Muscle of arm (tissue), 12 donors: ENCODE data around the gene RHBDL2. TPM values are rescaled to one million over a fixed set of nuclear protein-coding genes. Genes with fewer than 3 reads are reported as not detected.
"Not testable (repeated sequence)": the region's sequence is repeated elsewhere in the genome, so short reads cannot be mapped to it uniquely, and the experiment has no call there.

ENCODE experiments used
- DNase-seq: peaks from one replicate; pipeline ENCODE4 v3.0.0-alpha.2; 2013
- polyA plus RNA-seq, 12 donors: library from polyadenylated mRNA; unstranded; fragments of 120-200 nt; gene quantifications; one replicate each; pipeline ENCODE4 v1.2.1, GENCODE V29; 2013; ENCODE audit not compliant: insufficient read length in 12 of 12

The RHBDL2 gene
- polyA plus RNA-seq, 12 donors, result 0.48 to 3.8 (median 0.66) TPM; not detected in 2

DNA sequence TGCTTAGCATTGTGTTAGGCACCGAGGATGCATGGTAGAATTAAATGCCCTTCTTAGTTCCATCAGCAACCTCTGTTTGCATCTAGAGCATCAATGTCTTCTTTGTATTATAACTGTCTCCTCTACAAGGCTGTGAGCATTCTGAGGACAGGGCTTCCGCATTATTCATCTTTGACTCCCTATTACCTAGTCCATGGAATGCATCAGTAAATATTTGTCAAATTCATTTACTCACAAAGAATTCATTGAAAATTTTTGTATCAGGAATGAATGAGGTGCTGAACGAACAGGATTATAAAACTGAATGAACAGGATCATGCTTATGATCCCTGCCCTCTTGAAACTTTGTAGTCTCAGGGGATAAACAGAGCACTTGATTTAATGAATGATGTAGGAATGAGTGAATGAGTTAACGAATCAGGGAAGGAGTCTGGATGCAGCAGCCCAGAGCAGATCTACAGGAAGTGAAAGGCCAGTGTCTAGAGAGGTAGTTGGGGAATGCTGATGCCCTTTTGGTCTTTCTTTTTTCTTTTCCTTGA is 2.8 kb downstream of the RHBDL2 start:
- DNase-seq, result no peak

GRCh38 chr1:38932571-38932970 is 9.1 kb downstream of the RHBDL2 start:
- DNase-seq, result no peak

DNA sequence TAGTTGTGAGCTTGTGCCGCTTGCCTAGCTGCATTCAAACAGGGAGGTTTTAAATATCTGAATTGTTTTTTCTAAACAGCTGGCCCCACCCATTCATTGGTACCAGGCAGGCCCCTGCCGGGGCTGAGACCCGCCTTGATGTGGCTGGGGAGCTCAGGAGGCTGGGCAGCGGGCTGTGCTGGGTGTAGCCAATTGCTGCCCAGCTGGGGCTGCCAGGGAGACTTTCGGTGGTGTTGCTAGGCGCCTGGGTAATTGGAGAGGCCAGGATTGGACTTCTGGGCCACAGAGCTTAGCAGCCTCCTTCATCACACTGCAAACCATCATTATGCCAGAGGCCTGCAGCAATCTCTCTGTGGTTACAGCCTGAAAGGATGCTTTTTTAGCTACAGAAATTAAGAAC is 12.2 kb downstream of the RHBDL2 start:
- no peak for DNase-seq

DNA sequence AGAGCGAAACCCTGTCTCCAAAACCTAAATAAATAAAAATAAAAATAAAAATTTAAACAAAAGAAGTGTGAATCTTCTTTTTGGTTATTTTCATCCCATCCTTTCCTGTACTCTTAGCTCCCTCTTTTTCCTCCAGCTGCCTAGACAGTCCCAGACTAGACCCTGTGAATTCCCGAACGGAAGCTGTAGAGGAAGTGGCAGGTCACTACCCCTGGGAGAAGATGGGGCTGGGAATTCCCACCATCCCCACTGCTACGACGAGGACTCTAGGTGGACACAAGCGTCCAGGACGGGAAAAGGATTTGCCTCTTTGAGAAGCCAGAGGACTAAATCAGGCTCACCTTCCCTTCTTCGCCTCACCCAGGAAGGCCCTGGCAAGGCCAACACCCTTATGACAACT is 12.6 kb downstream of the RHBDL2 start:
- no peak for DNase-seq

- DNase-seq, result no peak
Observed at GRCh38 chr1:38926091-38926490, 15.5 kb downstream of the RHBDL2 start.

DNA sequence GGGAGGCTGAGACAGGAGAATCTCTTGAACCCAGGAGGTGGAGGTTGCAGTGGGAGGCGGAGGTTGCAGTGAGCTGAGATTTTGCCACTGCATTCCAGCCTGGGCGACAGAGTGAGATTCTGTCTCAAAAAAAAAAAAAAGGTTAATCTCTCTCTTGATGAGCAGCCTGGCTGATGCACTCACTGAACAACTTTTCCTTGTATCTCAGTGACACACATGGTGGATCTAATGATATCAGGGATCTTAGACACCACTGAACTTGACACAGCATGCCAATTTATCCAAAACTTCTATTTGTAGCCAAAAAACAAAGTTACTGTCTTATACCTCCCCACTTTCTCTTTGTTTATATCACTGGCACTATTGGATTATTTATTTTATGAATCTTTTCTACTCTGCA is 16.2 kb downstream of the RHBDL2 start:
- no peak for DNase-seq

- DNase-seq, result no peak
Observed at GRCh38 chr1:38923607-38924006, 18.0 kb downstream of the RHBDL2 start.

DNA sequence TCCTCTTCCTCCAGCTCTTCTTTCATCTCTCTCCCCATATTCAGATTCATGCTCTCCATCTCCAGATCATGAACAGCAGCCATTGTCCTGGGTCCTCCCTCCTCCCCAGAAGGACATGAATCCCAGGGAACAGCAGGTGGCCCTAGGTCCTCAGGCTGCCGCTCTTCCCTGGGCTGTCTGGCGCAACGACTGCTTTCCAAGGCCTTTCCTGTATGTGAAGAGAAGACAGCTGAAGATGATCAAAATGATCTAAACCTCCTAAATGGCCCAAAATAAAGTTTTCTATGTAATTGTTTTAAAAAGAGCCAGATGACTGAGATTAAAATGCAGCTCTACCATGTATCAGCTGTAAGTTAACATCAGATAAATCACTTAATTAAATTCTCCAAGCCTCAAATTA is 22.5 kb downstream of the RHBDL2 start:
- no peak for DNase-seq

DNA sequence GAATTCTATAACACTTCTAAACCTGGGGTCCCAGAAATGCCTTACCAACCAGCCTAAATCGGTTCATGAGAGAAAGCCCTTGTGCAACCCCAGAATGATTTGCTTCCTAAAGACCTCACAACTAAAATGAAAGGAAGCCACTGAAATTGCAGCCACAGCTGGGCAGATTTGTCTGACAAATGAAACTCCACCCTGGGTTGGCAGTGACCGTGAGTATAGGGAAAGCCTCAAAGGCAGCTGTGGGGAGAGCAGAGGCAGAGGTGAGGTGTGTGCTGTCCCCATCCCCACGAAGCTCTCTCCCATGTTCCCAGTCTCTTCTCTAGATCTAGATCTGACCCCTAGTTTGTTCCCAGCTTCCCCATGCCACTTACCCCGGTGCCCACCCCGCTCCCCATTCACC is 23.1 kb downstream of the RHBDL2 start:
- no peak for DNase-seq

DNA sequence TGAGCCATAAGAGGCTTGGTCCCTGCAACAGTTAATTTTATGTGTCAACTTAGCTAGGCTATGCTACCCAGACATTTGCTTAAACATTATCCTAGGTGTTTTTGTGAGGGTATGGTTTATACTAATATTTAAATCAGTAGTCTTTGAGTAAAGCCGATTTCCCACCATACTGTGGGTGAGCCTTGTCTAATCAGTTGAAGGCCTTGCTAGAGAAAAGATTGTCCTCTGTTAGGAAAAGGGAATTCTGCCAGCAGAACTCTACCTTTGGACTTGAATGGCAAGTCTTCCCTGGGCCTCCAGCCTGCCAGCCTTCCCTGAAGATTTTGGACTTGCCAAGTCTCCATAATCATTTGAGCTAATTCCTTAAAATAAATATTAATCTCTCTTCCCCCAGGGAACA is 23.9 kb downstream of the RHBDL2 start:
- no peak for DNase-seq

DNA sequence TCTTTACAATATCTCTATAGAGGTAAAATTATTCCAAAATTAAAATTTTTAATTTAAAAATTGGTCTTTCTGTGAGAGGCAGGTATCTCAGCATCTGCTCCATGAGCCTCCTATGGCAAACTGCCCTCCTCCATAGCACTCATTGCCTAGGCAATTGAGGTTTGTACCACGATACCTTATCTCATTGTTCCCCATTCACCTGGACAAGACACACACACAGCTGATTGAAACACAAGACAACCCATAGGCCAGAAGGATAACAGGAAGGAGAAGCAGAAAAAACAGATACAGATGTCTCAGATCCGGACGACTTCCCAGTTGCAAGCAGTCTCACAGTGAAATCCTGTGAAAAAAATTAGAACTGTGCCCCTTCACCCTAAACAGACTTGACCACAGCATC is 24.3 kb downstream of the RHBDL2 start:
- DNase-seq, result no peak

GRCh38 chr1:38915352-38915948 is 26.2 kb downstream of the RHBDL2 start:
- DNase-seq, result no peak

- not testable (repeated sequence) for DNase-seq
Observed at GRCh38 chr1:38914908-38915307, 26.7 kb downstream of the RHBDL2 start.

GRCh38 chr1:38908821-38909220 is 32.8 kb downstream of the RHBDL2 start:
- DNase-seq, result no peak

GRCh38 chr1:38905985-38906384 is 35.6 kb downstream of the RHBDL2 start:
- no peak for DNase-seq

DNA sequence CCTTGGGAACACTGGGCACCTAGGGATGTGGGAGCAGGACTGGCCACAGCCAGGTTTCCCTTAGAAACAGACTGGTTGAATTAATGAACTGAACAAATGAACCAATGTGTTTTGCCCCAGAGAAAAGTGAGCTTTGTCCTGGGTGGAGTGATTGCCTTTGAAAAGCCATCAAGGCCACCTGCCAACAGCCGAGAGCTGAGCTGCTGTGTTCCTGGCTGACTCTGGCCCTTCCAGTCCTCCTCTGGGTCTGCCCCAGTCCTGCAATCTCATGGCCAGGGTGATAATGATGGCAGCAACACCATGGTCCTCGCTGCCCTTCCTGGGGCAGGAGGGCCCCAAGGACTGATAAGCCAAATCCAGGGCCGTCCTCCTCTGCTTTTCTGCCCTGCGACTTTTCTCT is 42.1 kb downstream of the RHBDL2 start:
- DNase-seq, result no peak

DNA sequence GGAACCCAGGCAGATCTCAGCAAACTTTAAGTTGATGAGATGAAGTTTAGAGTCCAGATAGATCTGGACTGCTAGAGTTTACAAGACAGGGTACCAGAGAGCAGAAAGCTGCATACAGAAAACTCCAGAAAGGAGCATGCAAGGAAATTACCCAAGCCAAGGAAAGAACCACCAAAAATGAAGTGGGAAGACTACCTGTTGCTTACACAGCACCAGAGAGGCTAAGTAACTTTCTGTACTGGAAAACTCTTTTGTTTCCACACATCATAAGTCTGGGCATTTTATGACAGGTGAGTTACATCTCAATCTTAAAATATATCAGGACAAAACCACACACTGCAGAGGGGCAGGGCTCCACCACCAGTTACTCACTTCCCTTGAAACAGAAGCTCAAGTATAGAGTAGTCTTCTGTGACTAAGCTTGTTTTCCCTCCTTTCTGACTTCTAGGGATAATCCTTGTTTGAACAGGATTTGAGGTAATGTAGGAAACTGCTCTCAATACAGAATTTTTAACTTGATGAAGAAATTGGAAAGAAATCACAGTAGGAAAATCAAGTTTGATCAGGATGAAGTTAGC is 42.9 kb downstream of the RHBDL2 start:
- DNase-seq, result no peak

DNA sequence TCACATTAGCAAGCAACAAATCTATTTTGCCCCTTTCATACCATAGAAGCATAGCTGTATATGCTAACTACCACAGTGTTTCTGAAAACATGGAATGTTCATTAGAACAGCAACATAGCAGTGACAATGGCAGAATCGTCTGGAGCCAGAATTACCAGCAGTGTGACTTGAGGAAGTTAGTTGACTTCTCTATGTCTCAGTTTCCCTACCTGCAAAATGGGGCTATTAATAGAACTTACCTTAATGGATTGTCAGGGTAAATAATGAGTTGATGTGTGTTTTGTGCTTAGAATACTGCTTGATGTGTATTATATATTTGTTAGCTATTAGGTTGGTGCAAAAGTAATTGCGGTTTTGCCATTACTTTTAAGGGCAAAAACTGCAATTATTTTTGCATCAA is 45.5 kb downstream of the RHBDL2 start:
- DNase-seq, result no peak

DNA sequence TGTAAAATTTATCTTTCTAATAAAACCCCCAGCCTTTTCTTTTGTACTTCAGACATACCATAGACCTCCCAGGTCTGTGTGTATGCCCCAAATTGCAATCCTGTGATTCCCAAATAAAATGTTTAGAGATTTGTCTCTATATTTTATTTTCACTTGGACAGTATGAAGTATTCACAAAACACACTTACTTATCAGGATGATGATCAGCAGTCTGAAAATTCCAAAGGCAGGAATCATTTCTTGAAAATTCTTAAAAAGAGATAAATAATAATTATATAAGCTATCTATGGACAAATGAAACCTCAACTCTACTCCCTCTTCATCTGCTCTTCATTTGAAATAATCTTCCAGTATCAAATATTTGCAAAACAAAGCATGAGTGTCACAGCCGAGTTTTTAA is 48.7 kb downstream of the RHBDL2 start:
- DNase-seq, result no peak

- DNase-seq, result no peak
Observed at GRCh38 chr1:38891753-38892152, 49.9 kb downstream of the RHBDL2 start.

DNA sequence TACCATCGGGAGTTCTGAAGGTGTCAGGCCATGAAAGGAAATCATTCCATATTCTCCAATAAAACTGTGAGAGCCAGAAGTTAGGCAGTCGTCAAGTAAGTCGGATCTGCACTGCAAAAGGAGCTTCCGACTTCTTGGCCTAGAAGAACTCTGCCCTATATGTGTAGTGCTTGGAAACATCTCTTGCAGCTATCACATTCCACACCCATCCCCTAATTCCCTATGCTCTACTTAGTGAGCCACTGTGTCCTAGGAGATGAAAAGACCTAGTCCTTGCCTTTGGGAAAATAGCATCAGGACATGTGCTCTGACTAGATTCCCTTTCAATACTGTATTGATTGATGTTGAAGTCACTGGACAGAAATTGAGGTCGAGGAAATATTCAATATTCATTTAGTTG is 52.0 kb downstream of the RHBDL2 start:
- DNase-seq, result no peak

DNA sequence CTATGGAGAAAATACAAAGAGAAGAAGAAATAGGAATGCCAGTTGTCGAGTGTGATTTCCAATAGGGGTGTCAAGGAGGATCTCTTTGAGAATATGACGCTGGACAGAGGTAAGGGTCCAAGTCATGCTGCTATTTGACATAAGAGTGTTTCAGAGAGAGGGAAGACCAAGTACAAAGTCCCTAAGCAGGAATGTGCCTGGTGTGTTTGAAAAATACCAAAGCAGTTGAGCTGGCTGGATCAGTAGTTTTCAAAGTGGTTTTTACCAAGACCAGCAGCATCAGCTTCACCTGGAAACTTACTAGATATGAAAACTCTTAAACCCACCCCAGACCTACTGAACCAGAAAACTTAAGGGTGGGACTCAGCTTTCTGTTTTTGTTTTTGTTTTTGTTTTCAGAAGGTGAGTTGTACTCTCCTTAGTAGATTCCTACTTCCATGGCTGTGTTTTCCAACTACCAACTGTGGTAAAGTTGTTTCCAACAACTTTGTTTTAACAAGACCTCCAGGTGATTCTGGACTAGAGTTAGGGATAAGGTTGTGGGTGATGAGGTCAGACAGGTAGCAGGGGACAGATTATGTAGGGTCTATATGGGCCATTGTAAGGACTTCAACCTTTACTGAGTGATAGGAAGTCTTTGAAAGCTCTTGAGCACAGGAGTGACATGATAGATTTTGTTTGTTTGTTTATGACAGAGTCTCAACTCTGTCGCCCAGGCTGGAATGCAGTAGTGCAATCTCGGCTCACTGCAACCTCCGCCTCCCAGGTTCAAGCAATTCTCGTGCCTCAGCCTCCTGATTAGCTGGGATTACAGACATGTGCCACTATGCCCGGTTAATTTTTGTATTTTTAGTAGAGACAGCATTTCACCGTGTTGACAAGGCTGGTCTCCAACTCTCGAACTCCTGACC is 53.0 kb downstream of the RHBDL2 start:
- no peak for DNase-seq

- DNase-seq, result no peak
Observed at GRCh38 chr1:38885092-38885491, 56.5 kb downstream of the RHBDL2 start.
